Stimulated activated CD4-positive, alpha-beta T cell treated with anti-CD3 and anti-CD28 coated beads, TNF-alpha, amount 100 ng/mL, for 48 hours (primary cell): ENCODE data around the gene PTGFRN.
"Not testable (repeated sequence)": the region's sequence is repeated elsewhere in the genome, so short reads cannot be mapped to it uniquely, and the experiment has no call there.

Experiments used
- DNase-seq, 3 donors: peaks; one replicate each; pipeline ENCODE4 v3.0.0-alpha.2; 2020; ENCODE audit warnings: low read depth in 3 of 3

The PTGFRN gene

DNA sequence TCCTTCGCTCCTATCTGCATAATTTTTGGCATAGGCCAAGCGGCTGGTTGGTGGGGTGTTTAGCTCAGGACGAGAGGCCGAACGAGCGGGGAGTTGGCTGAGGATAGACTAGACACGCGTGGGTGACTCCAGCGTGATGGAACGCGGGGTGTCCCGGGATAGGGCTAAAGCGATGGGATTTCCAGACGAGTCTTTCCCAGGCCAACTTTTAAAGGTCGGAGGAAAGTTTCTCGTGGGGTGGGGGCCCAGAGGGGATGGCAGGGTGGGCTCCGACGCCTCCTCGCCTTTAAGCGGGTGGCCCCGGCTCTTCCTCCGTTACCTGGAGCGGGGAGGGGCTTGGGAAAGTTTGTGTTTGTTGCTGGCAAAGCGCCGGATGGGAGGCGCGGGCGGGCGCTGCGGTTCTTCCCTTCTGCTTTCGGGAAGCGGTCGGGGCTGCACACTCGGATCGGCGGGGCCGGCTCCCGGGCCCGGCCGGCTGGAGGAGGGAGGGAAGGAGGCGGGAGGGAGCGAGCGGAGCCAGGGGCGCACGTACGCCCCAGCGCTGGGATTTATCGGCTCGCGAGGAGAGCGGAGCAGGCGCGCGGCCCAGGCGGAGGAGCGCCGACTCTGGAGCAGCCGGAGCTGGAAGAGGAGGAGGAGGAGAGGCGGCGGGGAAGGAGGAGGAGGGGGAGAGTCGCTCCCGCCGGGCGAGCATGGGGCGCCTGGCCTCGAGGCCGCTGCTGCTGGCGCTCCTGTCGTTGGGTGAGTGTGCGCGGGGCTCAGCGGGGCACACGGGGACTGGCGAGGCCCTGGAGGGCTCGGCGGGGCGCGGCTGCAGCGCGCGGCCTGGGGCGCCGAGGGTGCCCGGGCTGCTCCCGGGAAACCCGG lies at the start of gene PTGFRN:
Gene PTGFRN, plus strand, starts transcription at position 405 of the 867 bp plus-strand sequence. Its CDS starts 288 bp downstream, at position 693.
- peak in 1 of 3 donors; percentile 16 for DNase-seq

DNA sequence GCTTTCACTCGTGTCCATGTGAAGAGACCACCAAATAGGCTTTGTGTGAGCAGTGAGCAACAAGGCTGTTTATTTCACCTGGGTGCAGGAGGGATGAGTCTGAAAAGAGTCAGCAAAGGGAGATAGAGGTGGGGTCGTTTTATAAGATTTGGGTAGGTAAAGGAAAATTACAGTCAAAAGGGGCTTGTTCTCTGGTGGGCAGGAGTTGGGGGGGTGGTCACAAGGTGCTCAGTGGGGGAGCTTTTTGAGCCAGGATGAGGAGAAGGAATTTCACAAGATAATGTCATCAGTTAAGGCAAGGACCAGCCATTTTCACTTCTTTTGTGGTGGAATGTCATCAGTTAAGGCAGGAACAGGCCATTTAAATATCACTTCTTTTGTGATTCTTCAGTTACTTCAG lies 49.5 kb upstream of the PTGFRN start:
- DNase-seq: not testable (repeated sequence)

DNA sequence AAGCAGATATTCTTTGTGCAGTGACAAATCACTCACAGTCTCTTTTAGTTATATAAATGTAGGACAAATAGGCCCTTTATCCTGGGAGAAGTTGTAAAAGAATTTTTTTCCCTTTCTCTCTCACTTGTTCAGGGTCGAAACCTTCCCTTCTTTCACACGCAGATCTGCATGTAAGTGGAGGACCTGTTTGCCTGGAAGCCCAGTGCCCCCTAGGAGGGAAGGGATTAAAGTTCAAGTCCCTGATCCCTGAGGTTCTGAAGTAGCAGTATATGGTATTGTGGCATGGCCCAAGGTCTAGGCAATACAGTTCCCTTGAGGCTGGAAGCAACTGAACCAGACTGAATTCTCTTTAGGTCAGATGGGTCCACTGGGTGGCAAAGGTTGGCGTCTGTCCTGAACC lies 48.6 kb upstream of the PTGFRN start:
- no peak for DNase-seq

DNA sequence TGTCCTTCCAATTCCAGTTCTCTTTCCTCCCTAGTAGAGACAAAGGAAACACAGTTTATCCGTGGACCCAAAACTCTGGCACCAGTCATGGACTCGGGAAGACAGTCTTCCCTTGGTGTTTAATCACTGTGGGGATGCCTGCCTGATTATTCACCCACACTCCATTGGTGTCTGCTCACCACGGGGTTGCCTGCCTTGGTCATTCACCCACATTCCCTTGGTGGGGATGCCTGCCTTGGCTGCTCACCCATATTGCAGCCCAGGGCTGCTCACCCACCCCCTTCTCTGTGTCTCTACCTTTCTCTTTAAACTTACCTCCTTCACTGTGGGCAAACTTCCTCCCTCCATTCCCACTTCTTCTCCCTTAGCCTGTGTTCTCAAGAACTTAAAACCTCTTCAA lies 46.7 kb upstream of the PTGFRN start:
- not testable (repeated sequence) for DNase-seq

DNA sequence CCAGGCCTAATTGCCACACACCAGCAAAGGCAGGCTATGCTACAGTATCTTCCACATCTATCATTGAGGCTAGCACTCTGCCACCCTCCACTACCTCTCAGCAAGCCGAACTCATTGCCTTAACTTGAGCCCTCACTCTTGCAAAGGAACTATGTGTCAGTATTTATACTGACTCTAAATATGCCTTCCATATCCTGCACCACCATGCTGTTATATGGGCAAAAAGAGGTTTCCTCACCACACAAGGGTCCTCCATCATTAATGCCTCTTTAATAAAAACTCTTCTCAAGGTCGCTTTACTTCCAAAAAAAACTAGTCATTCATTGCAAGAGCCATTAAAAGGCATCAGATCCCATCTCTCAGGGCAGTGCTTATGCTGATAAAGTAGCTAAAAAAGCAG lies 43.2 kb upstream of the PTGFRN start:
- DNase-seq: not testable (repeated sequence)

DNA sequence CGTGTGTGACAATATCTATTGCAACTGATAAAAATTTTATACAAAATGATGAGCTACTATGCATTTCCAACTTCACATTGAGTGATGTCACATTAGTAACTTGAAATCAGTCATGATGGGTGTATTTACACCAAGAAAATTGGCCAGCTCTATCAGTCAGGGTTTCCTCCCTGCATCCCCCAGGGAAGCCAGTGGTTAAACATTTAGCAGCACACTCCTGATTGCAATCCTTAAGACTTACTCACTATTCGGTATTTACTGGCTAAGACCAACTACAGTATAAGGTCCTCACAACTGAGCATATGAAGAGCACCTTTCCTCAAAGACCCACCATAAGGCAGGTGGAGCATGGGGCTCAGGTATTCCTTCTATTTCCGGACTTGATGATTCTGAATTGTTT lies 41.3 kb upstream of the PTGFRN start:
- DNase-seq: no peak

DNA sequence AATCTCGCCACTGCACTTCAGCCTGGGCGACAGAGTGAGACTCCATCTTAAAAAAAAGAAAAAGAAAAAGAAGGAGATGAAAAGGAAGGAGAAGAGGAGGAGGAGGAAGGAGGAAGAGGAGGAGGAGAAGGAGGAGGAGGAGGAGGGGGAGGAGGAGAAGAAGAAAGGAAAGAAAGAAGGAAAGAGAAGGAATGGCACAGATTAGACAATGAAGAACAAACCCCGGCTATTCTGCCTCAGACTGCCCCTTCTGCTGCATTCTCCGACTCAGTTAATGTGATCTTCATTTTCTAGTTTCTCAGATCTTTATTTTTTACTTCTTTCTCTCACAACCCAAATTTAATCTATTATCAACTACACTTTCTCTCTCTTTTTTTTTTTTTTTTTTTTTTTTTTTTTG lies 40.1 kb upstream of the PTGFRN start:
- no peak for DNase-seq

DNA sequence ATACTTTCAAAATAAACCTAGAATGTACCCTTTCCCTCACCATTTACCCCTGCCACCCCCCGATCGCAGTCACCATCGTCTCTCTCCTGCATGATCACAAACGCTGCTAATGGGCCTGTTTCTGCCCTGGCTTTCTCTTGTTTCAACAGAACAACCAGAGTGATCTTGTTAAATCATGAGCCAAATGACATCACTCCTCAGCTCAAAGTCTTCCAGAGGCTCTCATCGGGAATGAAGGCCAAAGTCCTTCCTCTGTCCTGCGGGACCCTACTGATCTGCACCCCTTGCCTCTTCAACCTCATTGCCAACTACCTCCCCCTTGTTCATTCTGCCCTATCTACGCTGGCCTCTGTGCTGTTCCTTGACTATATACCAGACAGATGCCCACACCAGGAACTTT lies 39.4 kb upstream of the PTGFRN start:
- DNase-seq: no peak

DNA sequence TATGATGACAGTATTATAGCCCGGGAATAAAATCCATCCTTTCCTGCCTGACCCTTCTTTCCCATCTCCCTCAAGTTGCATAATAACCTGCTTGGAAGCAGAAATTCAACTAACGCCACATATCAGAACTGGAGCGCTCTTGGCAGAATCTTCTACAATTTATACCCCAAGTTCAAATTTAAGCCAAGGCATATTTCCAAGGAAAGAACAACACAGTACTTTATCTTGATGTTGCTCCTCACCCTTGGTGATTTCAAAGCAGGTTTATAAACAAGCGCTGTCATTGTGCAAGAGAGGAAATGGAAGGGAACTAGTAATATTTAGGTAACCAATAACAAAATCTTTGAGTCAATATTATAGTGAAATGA lies 38.0 kb upstream of the PTGFRN start:
- no peak for DNase-seq

DNA sequence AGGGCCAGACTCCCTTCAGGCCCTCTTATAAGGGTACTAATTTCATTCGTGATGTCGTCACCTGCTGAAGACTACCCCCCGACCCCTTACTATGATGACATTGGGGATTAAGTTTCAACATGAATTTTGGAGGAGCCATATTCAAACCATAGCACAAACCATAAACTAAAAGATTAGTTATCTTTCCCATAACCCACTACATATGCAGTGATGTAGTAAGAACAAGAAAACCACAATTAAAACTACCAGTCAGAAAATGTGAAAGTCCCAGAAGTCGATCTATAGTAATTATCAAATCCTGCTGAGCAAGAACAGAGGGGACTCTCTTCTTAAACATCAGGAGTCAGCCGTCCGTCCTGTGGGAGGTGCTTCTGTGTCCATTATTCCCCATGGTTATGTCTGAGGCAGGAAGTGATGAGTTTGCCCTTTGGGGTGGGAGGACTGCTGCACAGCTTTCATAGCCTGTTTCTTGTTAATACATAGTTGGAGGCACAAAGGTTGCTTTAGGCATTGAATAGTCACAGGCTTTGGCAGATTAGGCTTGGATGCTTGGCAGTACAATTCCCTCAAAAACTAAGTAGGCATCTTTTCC lies 35.9 kb upstream of the PTGFRN start:
- peak in 1 of 3 donors; percentile 27 for DNase-seq

DNA sequence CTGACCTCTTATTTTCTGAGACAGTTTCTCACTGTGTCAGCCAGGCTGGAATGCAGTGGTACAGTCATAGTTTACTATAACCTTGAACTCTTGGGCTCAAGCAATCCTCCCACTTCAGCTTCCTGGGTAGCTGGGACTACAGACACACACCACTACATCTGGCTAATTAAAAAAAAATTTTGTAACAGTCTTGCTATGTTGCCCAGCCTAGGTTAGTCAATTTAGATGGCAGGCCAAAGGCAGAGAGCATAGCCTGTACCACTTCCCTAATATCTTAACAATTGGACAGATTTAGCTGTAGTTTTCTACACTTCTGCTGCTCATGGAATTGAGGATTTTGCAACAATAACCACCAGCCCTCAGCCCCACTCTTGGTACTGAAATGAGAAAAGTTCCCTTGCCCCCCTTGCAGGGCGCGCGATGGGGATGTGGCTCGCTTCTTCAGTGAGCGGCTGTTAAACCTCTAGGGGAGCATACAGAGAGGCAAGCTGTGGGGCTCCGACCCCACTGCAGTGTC lies 34.9 kb upstream of the PTGFRN start:
- no peak for DNase-seq

DNA sequence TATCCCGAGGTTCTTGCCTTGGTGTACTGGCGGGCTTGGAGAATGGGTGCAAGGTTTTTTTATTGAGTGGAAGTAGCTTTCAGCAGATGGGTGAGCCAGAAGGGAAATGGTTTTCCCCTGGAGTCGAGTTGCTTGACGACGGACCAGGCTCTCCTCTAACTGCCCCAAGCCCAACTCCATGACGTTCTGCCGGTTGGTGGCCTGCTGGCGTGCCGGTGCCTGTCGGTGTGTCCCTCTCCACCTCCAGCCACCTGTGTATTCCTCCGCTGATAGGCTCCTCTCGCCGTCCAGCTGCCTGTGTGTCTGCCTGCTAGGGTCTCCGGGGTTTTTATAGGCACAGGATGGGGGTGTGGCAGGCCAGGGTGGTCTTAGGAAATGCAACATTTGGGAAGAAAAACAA lies 34.3 kb upstream of the PTGFRN start:
- DNase-seq: no peak

DNA sequence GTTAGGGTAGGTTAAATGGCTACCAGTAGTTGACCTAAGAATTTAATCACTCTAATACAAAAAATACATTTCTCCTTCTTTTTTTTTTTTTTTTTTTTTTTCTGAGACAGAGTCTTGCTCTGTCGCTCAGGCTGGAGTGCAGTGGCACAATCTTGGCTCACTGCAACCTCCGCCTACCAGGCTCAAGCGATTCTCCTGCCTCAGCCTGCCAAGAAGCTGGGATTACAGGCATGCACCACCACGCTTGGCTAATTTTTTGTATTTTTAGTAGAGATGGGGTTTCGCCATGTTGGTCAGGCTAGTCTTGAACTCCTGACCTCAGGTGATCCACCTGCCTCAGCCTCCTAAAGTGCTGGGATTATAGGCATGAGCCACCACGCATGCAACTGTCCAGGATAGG lies 33.8 kb upstream of the PTGFRN start:
- DNase-seq: not testable (repeated sequence)

DNA sequence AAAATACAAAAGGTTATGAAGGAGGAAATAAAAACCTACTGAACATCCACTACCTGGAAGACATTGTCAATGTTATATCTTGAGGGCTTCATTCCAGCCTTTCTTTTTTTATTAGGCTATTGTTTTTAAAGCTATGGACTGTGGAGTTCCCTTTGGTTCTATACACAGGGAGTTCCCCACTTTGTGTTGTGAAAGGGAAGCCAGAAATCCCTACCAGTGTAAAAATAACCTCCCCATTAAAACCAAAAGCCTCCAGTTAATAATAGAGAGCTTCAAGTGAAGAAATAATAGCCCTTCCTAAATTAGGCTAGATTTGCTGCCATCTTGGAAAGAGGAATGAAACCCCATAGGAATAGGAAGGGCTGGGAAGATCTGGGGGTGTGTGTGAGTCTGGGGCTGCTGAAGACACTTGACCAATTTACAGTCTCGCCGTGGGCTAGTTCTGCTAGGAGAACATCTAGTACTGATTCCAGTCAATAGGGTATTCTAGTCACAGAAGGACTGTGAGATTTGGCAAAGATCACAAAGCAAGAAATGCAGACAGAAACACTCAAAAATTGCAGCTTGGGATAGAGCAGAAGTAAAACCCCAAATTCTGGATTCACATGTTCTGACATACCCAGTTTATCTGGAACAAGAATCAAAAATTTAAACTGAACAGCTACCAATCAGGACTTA lies 32.4 kb upstream of the PTGFRN start:
- DNase-seq: no peak

DNA sequence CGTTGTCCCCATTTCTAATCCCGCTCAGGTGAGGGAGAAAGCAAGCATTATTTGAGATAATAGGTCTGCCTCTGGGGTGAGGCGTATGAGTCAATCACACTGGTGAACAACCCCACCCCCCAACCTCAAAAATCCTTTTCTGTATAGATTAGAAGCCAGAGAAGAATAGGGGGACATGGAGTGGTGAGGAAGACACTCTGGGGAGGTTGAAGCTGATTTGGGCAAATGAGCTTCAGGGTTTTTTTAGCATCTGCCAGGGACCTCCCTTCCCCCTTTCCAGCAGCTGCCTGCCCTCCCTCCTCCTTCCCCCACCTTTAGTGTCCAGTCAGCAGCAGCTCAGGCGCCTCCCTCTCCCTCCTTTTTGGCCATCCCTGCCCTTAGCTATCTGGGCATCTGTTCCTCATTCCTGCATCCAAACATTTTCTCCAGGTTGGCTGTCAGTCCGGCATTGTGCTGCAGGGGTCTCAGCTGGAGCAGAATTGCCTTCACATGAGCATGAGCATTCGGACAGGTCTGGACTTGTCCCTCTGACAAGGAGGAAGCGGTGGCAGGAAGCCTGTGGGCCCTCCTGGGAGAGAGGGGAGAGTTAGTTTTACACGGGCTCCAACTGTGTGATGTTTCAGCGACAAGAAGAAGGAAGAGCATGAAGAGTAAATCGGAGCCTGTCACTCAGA lies 30.8 kb upstream of the PTGFRN start:
- DNase-seq: no peak

DNA sequence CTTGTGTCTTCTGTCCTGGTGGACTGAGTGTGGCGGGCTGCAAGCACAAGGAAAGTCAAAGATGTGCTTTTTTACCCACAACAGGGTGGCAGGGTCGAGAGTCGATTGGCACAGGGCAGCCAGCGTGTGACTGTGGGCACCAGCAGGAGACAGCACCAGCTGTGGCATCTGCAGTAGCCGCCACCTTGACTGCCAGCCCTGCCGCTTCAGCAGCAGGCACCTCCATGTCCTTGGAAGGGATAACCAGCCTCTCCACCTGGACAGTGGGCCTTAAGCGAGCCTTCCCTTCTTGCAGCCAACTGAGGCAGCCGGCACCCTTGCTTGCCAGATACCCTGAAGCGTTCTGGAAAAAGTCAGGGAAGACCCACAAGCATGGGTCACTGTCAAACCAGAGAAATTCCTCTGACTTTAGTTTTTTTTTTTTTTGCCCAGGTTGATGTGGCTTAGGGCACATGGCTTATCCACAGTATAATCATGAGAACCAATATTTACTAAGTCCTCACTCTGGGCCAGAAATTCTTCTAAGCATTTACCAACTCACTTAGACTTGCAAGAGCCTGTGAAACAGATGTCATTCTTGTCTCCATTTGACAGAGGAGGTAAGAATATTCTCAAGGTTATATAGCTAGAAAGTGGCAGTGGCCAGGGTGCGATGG lies 30.1 kb upstream of the PTGFRN start:
- DNase-seq: no peak

DNA sequence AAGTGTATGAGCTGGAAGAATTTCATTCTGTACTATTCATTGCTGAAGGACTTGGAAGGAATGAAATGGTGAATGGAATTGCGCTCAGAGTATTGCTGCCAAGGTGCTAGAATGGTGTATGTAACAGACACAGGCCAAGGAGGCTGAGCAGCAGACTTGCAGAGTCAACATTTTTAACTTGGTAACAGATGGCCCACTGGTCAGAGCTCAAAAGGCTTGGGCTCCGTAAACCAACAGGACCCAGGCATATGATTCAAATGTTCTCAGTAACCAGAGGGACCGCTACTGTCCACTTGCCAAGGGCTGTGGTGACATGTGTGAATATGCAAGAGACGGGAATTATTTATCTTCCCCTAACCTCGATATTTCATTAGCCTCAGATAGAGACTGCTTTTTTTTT lies 28.8 kb upstream of the PTGFRN start:
- DNase-seq: no peak

DNA sequence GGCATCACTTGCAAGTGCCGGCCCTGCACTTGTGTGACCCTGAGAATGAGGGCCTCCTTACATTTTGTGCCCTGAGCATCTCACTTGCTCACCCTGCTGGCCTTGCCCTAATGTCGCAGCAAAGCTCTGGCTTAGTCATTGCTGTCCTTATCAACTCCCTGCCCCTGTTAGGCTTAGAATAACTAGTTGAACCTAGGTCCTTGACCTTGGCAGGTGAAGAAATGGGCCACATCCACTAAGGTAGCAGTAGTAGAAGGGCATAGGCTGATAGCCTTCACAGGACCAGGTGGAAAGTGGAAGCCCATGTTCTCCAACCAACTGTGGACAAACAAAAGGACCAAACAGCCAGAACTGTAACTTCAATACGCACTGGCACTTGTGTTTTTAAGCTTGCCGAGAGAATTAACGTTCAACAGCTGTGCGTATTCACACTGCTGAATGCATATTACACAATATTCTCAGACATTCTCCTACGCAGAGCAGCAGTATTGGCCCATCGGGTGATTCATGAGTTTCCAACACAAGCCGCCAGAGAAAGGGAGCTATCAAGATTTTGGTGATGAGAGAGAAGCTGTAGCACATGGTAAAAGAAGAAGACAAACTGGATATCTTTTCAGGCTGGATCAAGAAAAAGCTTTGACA lies 27.7 kb upstream of the PTGFRN start:
- DNase-seq: peak in 2 of 3 donors; percentile 29 to 39

DNA sequence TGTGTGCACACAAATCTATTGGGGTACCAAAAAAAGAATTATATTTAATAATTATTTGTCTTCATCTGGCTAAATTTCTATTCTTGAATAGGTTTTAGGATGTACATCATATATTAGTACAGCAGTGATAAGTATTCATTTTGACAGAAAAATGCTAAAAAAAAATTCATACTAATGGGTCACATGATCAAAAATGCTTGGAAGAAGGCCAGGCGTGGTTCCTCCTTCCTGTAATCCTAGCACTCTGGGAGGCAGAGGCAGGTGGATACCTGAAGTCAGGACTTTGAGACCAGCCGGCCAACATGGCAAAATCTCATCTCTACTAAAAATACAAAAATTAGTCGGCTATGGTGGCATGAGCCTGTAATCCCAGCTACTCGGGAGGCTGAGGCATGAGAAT lies 26.9 kb upstream of the PTGFRN start:
- DNase-seq: no peak

DNA sequence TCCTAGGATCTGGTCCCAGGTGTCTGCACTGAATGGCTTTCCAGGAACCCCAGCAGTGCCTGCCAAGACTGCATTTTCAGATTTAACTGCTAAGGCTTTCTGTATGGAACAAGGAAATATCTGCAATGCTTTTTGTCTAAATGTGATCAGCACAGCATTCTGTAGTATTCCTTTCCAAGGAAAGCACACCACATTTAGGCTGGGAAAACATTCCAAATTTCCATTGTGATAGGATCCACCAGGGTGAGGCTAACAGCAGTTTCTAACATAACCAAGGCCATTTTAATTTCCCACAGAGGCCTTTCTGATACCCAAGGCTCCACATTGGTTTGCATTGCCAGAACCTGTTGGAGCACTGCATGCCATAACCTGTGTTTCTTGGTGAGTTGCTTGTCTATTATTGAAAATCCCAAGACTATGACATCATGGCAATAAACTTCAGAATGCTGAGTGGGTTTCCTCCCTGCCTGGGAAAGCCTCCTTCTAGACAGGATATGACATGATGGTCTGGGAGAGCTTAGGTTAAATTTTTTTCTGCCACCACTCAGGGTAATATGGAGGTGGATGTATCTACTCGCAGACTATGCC lies 23.3 kb upstream of the PTGFRN start:
- no peak for DNase-seq

DNA sequence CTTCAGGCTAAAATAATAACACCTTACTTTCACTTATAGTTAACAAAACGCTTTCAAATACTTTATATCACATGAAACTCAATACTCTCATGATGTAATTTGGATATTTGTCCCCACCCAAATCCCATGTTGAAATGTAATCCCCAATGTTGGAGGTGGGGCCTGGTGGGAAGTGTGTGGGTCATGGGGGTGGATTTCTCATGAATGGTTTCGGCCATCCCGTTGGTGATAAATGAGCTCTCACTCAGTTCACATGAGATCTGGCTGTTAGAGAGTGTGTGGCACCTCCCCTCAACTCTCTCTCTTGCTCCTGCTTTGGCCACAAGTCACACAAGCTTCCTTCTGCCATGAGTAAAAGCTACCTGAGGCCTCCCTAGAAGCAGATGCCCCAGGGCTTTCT lies 22.5 kb upstream of the PTGFRN start:
- no peak for DNase-seq
